NCI-H146 (cell line): Measurements from ENCODE around the gene ADAD2.

Experiments used
- DNase-seq: peaks from one replicate; lab custom pipeline; 2025; lab: John Stamatoyannopoulos, UW

Gene ADAD2

DNA sequence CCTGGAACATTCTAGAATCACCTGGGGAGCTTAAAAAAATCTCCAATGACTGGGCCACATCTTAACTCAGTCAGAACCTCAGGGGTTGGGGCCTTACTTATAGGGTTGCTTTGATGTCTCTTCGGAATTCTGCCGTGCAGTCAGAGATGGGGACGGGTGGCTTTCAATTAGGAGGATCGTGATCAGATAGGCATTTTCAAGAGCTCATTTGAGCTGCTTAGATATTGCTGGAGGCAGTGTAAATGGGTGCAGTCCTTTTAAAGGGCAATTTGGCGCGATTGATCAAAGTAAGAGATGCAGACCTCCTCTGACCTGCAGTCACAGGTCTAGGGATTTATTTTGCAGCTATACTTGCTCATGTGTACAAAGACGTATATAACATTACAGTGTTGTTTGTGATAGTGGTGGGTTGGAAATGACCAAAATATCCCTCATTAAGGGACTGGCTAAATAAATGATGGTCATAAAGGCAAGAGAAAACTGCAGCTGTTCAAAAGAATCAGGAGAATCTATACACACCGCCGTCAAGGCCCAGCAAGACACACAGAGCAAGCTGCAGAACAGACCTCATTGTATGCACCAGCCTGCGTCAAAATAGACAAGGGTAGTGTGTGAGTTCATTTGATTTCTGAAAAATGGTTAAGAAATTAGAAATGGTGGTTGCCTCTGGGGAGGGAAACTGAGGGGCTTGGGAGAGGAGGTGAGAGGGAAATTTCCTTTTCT, 55.2 kb downstream of the ADAD2 start:
- DNase-seq: no peak

DNA sequence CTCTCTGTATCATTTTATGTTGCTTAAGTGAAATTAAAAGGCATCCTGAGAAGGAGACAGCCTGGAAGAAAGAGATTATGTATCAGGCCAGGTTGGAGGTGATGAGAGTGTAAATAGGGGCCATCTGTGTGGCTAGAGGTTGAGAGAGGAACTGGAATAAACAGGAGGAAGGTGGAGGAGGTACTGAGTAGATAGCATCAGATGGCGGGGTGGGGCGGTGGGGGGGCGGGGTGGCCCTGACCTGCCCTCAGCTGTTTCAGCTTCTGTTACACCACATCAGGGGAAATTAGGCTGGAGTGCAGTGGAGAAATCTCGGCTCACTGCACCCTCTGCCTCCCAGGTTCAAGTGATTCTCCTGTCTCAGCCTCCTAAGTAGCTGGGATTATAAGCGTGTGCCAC, 55.7 kb downstream of the ADAD2 start:
- no peak for DNase-seq
